Measurements from ENCODE around the gene GNG4.

DNA sequence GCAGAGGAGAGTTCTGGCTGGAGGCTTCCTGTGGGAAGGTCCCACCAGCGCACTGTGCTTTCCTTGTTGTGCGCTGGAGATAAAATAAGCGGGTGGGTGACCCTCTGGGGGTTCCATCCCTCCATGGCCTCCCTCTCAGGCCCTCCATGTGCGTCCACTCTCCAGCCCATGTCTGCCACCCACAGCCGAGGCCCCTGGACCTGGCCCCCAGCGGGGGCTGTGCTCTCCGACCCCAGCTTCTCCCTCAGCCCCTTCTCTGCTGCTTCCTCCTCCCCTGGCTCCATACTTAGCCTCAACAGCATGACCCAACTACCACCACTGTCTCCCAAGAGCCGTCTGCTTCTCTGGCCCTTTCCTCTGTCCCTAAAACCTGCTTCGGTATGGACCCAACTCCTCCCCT, 61.4 kb downstream of the GNG4 start:
- TF ChIP-seq, protein P1, sequence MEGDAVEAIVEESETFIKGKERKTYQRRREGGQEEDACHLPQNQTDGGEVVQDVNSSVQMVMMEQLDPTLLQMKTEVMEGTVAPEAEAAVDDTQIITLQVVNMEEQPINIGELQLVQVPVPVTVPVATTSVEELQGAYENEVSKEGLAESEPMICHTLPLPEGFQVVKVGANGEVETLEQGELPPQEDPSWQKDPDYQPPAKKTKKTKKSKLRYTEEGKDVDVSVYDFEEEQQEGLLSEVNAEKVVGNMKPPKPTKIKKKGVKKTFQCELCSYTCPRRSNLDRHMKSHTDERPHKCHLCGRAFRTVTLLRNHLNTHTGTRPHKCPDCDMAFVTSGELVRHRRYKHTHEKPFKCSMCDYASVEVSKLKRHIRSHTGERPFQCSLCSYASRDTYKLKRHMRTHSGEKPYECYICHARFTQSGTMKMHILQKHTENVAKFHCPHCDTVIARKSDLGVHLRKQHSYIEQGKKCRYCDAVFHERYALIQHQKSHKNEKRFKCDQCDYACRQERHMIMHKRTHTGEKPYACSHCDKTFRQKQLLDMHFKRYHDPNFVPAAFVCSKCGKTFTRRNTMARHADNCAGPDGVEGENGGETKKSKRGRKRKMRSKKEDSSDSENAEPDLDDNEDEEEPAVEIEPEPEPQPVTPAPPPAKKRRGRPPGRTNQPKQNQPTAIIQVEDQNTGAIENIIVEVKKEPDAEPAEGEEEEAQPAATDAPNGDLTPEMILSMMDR (IDR thresholded peaks at IDR 0.05): no peak
- TF ChIP-seq POLR2A (IDR thresholded peaks at IDR 0.05): no peak

Data from adrenal gland (tissue), 5 donors.